Adrenal gland (tissue), 5 donors: ENCODE results near the gene MBD3L3.

Experiments
- CTCF ChIP-seq, 6 experiments: fragments of 450-650 bp in 4 of 6; fragments of 200-600 bp in 2 of 6; sonication (generic) in 1 of 6; IDR thresholded peaks; 1 replicate in 5 of 6; 2 replicates in 1 of 6; pipeline versions ENCODE4 v1.5.1 to v1.8.0; 2016 to 2021; ENCODE audit warnings: antibody characterized with exemption in 6 of 6, mild to moderate bottlenecking in 2 of 6, moderate library complexity in 1 of 6
- POLR2A ChIP-seq, 2 donors: fragments of 450-650 bp; IDR thresholded peaks; one replicate each; pipeline ENCODE4 v1.6.1; 2017; ENCODE audit warnings: antibody characterized with exemption in 2 of 2, mild to moderate bottlenecking in 2 of 2, moderate library complexity in 1 of 2
- donor health status: DM: no; HTN: no; CAD: no.

DNA sequence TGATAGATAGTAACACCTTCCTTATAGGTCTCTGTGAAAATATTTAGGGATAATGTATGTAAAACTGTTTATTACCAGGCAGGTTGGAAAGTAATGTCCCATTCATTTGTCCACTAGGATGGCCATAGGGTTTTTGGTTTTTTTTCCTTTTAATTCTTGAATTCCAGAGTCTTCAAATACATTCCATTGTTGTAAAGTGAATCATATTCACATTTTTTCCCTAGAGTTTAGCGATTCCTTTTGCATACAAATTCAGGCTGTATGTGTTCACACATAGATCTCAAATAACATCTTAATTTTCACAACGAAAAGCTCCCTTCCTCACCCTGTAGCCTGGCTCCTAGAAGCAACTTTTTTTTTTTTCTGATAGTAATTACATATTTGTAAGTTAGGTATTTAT lies 9.2 kb upstream of the MBD3L3 start:
- TF ChIP-seq CTCF (IDR thresholded peaks at IDR 0.05) (no peak), POLR2A (IDR thresholded peaks at IDR 0.05) (no peak)
